DMS79 (cell line): Measurements from ENCODE around the gene IKBKE.
"Not testable (repeated sequence)": the region's sequence is repeated elsewhere in the genome, so short reads cannot be mapped to it uniquely, and the experiment has no call there.

Source experiments
- DNase-seq: peaks from one replicate; lab custom pipeline; 2025; lab: John Stamatoyannopoulos, UW

Gene IKBKE

DNA sequence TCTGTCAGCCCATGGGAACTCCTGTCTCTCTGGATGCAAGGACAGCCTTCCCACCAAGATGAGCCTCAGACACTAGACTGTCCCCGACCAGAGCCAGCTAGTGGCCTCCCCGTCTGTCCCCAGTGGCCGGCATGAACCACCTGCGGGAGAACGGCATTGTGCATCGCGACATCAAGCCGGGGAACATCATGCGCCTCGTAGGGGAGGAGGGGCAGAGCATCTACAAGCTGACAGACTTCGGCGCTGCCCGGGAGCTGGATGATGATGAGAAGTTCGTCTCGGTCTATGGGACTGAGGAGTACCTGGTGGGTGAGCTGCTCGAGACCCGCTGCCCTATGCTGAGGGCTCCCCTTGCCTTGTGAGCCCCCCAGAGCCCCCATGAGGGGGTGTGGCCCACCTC lies 5.8 kb downstream of the IKBKE start:
- no peak for DNase-seq

DNA sequence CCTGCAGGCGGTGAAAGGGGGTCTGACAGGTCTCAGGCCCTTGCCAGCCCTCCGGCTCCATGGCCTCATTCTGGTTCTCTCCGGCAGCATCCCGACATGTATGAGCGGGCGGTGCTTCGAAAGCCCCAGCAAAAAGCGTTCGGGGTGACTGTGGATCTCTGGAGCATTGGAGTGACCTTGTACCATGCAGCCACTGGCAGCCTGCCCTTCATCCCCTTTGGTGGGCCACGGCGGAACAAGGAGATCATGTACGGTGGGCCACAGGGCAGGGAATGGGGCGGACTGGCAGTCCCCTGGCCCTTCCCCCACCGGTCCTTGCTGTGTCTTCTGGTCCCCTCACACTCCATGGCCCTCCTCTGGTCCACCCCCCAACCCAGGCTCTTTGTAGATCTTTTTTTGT lies 6.3 kb downstream of the IKBKE start:
- no peak for DNase-seq

DNA sequence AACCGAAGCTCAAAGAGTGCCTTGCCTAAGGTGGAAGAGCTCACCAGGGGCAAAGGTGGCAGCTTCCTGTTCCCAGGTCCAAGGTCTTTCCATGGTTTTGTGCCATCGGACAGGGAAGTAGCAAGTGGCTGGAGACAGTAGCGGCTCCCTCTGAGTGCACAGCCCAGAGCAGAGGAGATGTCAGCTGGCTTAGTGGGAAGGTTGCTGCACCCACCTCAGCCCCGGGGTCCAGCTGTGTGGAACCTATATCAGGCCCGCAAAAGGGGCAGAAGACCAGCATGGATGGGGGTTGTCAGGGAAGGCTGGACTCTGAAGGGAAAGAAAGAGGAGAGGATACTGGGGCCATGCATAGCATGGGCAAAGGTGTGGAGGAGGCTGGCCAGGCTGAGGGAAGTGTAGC lies 6.8 kb downstream of the IKBKE start:
- DNase-seq, result no peak

DNA sequence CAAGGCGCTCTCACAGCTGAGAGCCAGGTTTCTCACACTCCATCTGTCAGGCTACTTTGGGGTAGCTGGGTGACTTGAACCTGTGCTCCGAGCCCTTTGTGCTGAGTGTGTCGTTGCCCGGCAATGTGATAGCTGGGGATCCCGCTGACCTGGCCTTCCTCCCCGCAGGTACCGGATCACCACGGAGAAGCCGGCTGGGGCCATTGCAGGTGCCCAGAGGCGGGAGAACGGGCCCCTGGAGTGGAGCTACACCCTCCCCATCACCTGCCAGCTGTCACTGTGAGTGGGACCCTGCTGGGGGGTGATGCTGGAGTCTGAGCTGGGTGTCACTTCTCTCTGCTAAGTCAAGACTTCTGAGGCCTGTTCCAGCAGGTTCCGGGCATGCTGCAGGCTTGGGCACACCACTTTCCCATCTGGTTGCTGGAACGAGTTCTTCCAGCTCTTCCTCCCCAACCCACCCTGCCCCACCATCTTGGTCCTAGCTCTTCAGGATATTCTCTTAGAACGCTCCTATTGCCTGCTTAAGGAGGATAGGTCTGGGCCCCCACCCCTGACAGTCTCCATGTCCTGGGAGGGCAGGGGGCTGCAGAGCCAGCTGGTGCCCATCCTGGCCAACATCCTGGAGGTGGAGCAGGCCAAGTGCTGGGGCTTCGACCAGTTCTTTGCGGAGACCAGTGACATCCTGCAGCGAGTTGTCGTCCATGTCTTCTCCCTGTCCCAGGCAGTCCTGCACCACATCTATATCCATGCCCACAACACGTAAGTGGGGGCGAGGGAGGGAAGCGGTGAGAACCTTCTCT lies 7.5 kb downstream of the IKBKE start:
- DNase-seq, result no peak

DNA sequence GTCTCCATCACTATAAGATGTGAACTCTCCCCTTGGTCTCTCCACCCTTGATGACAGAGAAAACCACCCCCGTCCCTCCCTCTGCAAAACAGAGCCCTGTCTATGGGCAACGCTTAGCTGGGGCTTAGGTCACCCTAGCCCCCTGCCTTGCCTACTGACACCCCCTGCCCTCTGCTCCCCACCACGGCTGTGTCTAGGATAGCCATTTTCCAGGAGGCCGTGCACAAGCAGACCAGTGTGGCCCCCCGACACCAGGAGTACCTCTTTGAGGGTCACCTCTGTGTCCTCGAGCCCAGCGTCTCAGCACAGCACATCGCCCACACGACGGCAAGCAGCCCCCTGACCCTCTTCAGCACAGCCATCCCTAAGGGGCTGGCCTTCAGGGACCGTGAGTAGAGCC lies 8.5 kb downstream of the IKBKE start:
- DNase-seq, result no peak

DNA sequence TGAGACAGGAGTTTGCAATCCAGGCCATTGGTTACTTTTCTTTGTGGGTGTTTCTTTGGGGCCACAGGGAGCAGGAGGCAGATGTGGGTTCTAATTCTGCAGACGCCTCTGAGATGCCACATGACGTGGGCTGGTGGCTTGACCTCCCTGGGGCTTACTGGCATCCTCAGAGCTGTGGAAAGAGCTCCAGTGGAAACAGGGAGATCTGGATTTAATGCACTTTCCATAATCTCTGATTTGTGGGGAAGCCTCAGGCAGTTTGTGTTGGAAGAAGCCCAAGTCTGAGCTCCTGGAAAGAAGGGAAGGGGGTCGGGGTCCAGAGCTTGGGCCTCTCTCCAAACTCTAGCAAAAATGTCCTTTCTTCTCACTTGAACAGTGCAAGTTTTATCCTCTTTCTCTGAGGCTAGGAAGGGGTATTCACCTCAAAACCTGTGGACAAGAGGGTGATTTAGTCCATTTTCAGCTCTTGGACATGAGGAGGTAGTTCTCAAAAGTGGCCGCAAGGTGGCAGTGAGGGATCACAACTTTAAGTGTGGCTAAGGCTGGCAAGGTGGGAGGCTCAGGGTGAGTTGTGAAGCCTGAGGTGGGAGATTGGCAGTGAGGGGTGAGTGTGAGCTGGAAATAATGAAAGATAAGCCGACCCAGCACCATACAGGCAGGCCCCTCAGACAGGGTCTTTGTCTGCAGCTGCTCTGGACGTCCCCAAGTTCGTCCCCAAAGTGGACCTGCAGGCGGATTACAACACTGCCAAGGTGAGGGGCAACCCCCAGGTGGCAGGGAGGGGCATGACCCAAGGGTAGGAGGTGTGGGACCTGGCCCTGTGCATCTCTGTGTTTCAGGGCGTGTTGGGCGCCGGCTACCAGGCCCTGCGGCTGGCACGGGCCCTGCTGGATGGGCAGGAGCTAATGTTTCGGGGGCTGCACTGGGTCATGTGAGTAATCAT lies 9.2 kb downstream of the IKBKE start:
- DNase-seq, result peak; percentile 4

DNA sequence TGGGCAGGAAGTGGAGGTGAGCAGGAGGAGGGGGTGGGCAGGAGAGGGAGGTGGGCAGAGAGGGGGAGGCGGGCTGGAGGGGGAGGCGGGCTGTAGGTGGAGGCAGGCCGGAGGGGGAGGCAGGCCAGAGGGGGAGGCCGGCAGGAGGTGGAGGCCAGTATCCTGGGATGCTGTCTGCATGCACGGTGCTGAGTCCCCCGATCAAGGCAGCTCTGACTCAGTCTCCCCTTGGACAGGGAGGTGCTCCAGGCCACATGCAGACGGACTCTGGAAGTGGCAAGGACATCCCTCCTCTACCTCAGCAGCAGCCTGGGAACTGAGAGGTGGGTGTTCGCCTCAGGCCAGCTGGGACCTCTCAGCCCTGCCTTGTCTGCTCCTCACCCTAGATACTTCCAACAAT lies 9.9 kb downstream of the IKBKE start:
- no peak for DNase-seq

DNA sequence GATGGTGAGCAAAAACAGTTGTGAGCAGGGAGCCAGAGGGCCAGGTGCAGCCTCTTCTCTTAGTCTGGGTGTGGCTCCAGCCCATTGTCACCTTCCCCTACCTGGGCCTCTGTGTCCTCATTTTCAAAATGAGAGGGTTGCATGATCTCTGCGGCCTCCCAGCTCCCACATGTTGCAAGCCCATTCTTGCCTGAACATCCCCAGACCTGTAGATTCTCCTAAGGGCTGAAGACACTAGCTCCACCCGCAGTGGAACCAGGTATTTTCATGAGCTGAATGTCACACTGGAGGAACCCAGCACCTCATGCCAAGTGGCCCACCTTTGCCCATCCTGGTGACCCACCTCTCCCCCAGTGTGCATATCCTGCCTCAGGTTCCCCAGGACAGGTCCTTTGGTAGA lies 12.3 kb downstream of the IKBKE start:
- DNase-seq, result no peak

DNA sequence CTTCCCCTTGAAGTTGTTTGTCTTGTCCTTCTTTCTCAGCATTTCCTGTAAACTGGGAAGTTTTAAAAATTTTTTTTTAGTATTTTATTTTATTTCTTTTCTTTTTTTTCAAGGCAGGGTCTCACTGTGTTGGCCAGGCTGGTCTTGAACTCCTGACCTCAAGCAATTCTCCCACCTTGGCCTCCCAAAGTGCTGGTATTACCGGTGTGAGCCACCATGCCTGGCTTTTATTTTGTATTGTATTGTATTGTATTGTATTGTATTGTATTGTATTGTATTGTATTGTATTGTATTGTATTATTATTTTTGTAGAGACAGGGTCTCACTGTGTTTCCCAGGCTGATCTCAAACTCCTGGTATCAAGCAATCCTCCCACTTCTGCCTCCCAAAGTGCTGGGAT lies 13.6 kb downstream of the IKBKE start:
- not testable (repeated sequence) for DNase-seq

DNA sequence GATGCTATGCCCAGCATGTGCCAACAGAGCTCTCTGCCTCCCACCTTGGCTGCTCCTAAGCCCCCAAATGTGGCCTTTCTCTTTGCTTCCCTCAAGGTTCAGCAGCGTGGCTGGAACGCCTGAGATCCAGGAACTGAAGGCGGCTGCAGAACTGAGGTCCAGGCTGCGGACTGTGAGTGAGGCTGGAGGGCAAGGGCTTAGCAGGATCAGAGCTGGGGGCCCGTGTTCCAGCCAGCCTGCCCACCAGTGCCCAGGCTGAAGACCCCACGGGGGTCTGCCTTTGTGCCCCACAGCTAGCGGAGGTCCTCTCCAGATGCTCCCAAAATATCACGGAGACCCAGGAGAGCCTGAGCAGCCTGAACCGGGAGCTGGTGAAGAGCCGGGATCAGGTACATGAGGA lies 14.6 kb downstream of the IKBKE start:
- DNase-seq, result no peak

DNA sequence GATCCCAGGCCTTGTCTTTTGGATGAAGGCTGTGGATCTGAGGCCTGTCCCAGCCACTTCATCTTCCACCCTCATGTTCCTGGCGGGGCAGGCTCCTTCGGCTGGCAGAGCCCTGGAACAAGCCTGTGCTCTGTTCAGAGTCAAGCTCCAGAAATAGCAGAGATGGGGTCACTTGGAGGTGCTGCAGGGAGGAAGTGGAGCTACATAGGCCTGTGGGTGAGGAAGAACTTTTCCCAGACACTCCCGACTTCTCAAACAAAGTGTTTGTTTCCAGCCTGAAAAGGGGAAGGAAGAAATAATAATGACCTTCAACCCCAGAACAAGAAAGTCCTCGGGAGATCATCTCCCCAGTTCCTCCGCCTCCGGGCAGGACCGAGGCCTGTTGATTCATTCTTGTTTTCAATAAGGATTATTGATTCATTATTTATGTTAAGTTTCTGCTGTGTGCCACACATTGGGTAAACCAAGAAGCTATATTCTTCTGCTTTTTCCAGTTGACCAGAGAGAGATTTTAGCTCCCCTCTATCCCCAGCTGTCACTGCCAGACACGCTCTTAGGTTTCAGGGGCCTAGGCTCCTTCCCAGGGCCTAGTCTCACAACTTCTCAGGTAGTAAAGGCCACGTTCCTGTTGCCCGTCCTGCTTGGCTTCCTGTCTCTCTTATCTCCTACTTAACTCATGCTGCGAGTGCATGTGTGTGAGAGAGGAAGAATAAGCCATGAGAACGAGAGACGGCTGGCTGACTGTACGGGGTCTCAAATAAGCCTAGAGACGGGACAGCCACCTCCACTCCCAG lies 16.9 kb downstream of the IKBKE start:
- no peak for DNase-seq

DNA sequence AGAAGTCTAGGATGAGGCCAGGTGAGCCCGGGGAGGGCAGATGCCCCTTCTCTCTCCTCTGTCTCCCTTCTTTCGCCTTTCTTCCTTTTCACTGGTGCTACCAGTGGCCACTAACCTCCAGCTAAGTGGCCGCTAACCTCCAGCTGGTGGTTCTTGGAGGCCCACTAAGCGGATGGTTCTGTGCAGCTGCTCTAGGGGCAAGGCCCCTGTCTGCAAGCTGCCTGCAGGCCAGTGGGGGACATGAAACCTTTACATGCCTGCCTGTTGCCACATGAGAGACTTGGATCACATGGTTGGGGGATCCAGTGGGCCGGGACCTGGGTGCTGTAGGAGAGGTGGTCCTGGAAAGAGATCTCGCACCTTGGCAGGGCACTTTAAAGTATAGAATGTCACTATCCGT lies 17.7 kb downstream of the IKBKE start:
- DNase-seq, result no peak

DNA sequence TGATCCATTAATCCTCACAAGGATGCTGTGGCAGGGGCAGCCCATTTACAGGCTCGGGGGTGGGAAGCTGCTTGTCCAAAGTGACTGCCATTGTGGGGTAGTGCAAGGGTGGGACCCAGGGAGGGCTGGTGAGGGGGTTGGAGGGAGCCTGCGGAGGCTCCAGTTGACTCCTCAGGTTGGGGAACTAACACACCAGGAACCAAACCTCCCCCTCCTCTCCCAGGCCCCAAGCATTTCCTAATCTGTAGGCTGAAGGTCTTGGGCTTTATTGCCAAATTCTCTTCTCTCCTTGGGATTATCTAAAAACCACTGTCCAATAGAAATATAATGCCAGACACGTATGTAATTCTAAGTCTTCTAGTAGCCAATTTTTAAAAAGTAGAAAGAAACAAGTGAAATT lies 18.2 kb downstream of the IKBKE start:
- DNase-seq, result no peak

DNA sequence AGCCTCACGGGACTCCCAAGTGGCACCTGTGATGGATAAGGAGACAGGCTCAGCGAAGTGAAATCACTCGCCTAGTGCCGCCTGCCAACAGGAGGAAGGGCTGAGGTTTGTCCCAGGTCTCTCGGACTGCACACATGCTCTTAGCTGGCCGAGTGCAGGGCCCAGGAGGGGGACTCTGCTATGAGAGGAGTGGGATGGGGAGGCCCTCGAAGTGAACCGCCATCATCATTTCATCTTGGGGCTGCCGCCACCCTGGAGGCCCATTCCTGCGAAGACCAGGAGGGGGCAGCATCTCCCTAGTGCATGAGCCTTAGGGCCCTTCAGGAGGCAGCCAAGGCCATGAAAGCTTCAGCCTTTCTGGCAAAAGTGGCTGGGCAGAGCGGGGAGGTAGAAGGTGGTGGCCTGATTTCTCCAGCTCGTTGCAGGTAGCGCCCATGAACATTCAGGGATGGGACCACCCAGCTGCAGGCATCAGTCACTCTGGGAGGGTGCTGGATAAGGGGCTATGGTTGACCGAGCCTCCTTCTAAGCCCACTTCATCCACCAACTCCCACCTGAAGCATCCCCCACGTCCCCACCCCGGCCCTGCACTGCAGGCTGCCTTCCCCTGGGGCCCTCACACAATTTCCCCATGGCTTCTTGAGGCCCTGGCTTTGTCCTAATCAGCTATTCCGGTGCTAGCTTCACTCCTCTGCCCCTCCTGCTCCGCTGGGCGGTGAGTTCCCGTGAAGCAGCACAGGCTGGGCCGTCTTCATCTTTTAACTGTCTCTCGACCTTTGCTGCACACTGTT lies 19.9 kb downstream of the IKBKE start:
- DNase-seq, result peak; percentile 28

DNA sequence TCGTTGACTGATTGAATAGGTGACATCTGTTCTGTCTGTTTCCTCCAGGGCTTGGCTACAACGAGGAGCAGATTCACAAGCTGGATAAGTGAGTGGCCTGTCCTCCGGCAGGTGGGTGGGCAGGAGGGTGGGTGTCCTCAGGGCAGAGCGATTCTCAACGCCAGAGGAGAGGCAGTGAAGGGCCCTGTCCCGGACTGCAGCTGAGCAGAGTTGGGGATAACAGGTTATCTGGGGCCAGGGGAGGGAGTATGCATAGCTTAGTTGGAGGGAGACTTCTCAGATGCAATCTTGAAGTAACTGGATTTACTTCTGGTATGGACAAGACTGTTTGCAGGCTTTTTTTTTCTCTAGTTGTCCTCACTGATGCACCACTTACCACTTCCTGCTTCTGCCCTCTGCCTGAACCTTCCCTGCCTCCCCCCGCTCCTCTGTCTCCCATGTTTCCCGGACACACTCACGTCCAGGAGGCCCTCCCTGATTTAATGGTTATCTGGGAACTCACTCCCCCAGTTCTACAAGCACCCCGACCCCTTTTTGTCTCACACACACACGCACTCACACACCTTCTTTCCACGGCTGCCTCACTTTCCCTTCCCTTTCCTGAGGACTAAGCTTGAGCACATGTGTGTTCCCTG lies 20.6 kb downstream of the IKBKE start:
- no peak for DNase-seq

DNA sequence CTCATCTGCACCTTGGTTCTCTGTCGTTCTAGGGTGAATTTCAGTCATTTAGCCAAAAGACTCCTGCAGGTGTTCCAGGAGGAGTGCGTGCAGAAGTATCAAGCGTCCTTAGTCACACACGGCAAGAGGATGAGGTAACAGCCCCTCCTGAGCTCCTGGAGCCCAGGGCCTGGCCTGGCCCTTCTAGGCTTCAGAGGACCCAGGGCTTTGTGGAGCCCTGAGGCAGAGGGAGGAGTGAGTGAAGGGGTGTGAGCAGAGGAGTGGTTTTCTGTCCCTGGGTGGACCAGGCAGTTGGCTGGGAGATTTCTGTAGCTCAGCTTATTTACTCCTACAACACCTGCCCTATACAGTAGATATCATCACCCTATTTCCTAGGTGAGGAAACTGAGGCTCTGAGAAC lies 21.3 kb downstream of the IKBKE start:
- no peak for DNase-seq

DNA sequence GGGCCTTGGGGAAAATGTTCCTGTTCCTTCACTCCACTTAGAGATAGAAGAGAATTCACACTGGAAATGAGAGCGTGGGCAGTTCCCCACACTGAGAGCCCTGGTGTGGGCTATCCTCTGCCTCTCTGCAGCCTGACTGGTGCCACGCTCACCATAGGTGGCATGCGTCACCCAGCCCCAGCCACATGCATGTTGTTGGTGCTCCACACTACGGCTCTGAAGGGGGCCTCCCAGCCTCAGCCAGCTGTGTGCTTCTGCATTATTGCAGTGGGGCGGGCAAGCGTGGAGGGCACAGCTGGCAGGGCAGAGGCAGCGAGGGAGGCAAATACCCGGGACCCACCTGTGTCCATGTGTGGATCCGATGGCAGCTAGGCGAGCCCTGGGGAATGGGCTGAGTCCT lies 22.3 kb downstream of the IKBKE start:
- no peak for DNase-seq

DNA sequence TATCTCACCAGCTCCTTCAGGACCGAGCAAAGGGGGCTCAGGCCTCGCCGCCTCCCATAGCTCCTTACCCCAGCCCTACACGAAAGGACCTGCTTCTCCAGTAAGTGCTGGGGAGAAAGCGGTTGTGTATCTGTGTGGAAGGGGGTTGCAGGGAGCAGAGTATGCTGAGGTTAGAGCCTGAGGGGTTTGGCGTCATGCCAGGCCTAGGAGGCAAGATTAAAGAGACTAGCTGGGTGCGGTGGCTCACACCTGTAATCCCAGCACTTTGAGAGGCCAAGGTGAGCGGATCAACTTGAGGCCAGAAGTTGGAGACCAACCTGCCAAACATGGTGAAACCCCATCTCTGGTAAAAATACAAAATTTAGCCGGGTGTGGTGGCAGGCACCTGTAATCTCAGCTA lies 23.0 kb downstream of the IKBKE start:
- DNase-seq, result no peak

DNA sequence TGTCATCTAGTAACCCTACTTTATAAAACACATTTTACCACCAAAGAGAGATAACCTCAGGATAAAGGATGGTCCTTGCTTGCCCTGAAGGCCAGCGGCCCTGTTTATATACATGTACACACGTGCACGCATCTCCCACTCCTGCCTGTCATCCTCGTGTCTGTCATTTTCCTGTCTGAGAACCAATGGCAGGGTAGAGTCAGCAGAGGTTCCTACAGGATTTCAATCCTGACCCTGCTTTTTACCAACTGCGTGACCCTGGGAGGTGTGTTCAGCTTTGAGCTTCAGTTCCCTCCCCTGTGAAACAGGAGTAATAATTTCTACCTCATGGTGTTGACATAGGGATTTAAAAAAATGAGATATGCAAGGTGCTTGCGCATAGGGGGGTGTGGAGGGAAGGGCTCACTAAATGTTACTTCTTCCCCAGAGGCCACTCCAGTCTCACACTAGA lies 24.8 kb downstream of the IKBKE start:
- DNase-seq, result no peak

DNA sequence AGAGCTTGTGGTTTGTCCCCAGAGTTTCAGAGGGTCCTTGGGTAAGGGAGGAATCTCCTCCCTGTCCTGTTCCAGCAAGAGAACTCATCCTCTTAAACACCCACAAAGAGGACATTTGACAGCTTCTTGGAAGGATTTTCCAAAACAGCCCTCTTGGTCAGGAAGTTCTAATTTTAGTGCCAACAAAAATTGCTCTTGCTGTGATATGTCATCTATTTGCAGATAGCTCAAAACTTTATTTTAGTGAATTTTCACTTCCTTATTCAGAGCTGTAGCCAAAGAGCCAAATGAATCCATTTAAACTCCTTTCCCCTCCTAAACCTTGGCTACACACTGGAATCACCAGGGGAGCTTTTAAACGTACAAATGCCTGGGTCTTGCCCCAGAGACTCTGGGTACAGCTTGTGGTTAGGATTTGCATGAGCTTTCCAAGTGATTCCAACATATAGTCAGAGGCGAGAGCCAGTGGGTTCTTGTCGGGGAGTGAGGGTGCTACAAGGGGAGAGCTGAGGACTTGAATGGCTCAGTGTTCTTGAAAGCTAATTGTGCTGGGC lies 25.3 kb downstream of the IKBKE start:
- DNase-seq, result no peak
